DMS79 treated with DMSO at 0.1 percent for 48 hours (cell line): Measurements from ENCODE around the gene MAP3K1.
A peak's percentile ranks its signal among the peaks of the same experiment; 100 is the strongest.

Source experiments
- DNase-seq: peaks from one replicate; lab custom pipeline; 2025; lab: John Stamatoyannopoulos, UW

Gene MAP3K1

DNA sequence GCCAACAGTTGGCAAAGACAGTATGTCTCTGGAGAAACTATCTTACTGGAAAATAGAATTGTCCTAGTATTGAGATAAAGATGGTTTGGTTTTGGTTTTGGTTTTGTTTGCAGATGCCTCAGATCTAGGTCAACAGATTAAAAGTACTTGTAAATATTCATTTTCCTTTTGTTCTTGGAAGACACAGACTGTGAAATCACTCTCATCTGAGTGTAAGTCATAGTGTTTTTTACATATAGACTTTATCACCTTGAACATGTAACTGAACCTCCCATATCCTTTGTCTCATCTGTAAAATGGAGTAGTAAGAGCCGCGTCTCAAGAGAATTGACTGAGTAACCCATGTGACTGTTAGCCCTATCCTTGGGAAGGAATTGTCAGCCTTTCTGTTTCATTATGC is 34.3 kb downstream of the MAP3K1 start:
- DNase-seq, result no peak

GRCh38 chr5:56850423-56850822 is 35.1 kb downstream of the MAP3K1 start:
- no peak for DNase-seq

GRCh38 chr5:56851258-56851941 is 36.1 kb downstream of the MAP3K1 start:
- DNase-seq, result no peak

DNA sequence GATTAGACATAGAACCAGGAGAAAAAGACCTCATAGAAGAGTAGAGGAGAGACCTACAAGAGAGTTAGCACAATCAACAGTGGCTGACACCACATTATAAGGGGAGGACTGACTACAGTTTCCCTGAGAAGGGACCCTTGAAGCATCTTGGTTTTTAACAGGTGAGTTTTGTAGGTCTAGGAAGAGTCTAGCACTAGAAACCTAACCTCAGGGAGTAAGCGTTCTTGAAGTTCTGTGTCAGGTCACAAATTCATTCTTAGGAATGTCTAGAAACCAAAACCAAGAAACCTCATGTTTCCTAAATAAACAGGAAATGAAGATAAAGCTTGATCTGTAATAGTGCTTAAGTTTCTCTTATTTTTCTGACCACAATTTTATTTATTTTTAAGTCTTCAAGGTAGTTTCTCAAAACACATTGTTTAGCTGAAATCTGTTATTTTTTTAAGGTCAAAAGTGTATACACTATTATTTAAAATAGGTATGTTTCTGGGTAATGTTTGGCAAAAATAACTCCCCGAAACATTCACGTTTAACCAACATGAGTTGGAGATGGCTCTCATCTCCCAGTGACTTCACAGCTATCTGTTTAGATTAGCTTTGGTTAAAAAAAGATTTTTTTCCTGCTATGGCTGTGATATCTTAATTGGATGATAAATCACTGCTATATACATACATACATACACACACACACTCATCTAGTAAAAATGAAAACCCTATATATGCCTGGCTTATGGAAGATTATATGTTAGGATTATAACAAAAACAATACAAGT is 37.1 kb downstream of the MAP3K1 start:
- DNase-seq, result no peak

- no peak for DNase-seq
Measured at GRCh38 chr5:56853698-56854097, 38.3 kb downstream of the MAP3K1 start.

DNA sequence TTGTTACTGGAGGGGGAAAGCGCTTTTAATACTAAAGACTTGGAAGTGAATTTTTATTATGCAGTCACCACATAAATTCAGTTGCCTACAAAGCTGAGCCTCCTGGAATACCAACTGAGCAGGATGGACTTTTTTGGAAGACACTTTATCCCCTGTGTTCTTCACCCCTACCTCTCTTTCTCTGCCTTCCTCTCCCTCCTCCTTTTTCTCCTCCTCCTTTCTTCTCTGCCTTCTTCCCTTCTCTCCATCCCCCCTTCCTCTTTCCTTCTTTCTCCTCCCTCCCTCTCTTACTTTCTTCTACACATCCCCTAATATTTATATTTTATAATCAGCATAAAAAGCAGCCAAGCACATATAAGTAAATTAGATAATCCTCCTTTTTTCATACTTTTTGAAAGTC is 39.6 kb downstream of the MAP3K1 start:
- no peak for DNase-seq

GRCh38 chr5:56856541-56857178 is 41.3 kb downstream of the MAP3K1 start:
- DNase-seq, result no peak

GRCh38 chr5:56858777-56859442 is 43.6 kb downstream of the MAP3K1 start:
- no peak for DNase-seq

DNA sequence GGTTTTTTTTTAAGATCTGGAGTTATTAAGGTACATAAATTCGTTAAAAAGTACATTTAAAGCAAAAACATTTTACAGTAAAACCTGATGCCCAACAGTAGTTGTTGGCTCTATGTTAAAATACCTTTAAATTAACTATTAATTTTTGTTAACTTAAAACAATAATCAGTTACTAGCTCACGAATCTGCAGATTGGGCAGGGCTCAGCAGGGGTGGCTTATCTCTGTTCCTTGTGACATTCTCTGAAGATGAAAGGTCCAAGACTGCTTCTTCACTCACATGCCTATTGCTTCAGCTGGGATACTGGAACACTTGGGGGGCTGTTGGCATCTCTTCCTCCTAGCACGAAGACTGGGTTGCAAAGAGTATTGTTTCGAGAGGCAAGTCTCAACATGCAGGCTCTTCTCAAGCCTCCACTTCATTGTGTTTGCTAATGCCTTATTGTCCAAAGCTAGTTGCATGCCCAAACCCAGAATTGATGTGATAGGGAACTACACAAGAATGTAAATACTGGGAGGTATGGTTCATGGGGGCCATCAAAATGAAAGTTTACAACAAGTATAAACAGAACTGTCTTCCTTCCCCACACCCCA is 46.6 kb downstream of the MAP3K1 start:
- no peak for DNase-seq

- no peak for DNase-seq
Measured at GRCh38 chr5:56862909-56863308, 47.6 kb downstream of the MAP3K1 start.

DNA sequence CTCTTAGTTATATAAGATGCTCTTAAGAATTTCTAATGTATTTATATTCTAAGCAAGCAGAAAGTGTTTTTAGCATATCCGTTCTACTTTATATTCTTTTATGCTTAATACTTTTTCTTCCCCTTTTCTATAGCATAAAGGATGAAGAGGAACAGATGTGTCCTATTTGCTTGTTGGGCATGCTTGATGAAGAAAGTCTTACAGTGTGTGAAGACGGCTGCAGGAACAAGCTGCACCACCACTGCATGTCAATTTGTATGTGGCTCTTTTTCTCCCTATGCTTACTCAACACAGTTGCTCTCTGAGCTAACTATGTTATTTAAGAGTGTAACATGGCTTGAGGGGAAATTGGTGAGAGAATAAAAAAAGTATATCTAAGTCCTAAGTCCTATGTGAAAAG is 56.4 kb downstream of the MAP3K1 start:
- DNase-seq, result no peak

DNA sequence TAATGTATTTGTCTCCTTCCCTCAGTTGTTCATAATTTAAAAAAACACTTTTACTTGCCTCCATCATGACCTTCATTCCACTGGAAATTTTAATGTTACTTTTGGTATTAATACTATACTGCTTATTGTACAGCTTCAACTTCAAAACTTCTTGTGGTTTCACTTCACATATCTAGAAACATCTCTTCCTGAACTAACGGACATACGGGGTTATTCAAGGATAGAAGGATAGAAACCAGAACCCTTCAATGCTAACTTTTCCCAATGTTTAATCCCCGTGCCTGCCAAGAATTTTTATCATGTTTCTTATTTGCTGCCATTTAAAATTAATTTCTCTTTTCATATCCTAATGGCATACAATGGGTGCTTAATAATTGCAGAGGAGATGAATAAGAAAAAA is 57.7 kb downstream of the MAP3K1 start:
- no peak for DNase-seq

DNA sequence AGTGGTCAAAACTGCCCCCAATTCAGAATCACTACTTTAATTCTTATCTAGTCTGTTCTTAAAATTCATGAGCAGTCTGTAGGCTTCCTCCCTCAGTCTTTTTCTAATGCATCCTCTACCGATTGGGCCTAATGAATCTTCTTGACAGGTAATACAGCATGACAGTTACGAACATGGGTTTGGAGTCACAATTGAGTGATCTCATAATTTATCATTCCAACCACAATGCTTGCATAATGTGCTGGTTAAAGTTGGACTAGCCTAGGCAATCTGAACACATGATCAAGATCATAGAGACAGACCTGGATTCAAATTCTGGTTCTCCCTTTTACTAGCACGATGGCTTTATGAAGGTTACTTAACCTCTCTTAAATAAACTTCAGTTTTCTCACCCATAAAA is 61.0 kb downstream of the MAP3K1 start:
- DNase-seq, result no peak

DNA sequence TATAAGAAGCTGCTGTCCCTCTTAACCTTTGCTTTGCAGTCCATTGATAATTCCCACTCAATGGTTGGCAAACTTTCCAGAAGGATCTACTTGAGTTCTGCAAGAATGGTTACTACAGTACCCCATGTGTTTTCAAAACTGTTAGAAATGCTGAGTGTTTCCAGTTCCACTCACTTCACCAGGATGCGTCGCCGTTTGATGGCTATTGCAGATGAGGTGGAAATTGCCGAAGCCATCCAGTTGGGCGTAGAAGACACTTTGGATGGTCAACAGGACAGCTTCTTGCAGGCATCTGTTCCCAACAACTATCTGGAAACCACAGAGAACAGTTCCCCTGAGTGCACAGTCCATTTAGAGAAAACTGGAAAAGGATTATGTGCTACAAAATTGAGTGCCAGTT is 66.2 kb downstream of the MAP3K1 start:
- DNase-seq, result peak; percentile 0

- DNase-seq, result no peak
Measured at GRCh38 chr5:56893251-56893951, 78.1 kb downstream of the MAP3K1 start.

DNA sequence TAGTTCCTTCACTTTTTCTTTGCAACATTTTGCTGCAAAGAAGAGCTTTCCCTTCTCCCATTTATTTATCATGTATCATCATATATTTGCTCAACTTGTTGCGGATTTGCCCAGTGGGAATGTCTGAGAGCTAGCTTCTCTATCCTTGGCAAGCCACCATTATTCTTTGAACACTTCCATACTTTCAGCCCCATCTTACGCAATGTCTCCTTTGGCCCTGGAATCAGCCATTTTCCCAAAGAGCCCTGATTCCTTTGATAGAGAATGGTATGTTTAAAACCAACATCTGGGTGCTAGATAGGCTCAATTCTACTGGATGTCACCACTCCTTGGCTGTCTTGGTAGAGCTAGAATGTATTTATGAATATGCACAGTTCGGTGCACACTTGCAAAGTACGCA is 81.4 kb downstream of the MAP3K1 start:
- DNase-seq, result no peak

GRCh38 chr5:56898213-56898612 is 82.9 kb downstream of the MAP3K1 start:
- no peak for DNase-seq

- DNase-seq, result no peak
Measured at GRCh38 chr5:56900395-56900794, 85.0 kb downstream of the MAP3K1 start.

- peak; percentile 9 for DNase-seq
Measured at GRCh38 chr5:56900858-56901578, 85.7 kb downstream of the MAP3K1 start.

DNA sequence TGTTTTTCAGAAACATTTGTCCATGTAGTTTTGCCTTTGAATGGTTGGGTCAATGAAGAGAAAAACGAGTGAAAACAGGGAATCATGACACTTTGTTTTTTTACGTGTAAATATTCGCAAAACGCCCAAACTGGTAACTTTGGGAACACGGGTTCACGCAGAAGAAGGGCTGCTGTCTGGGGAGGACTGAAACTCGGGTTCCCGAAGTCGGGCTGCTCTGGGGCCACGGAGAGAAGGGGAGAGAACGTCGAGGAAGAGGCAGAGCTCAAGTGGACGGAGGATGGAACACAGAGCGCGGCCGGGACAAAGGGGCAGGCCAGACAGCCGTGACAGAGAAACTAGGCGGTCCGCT is 93.6 kb downstream of the MAP3K1 start:
- peak; percentile 16 for DNase-seq
